HG02870 (cell line): ENCODE results near the gene FRMPD4.
A peak's percentile ranks its signal among the peaks of the same experiment; 100 is the strongest.
"Not testable (repeated sequence)": the region's sequence is repeated elsewhere in the genome, so short reads cannot be mapped to it uniquely, and the experiment has no call there.

Experiments used
- ATAC-seq: cut with Tn5 transposase; IDR thresholded peaks from one replicate; pipeline ENCODE4 v1.9.1; 2021; ENCODE audit warnings: mild to moderate bottlenecking, moderate library complexity; ENCODE audit not compliant: unreplicated experiment

Gene FRMPD4

DNA sequence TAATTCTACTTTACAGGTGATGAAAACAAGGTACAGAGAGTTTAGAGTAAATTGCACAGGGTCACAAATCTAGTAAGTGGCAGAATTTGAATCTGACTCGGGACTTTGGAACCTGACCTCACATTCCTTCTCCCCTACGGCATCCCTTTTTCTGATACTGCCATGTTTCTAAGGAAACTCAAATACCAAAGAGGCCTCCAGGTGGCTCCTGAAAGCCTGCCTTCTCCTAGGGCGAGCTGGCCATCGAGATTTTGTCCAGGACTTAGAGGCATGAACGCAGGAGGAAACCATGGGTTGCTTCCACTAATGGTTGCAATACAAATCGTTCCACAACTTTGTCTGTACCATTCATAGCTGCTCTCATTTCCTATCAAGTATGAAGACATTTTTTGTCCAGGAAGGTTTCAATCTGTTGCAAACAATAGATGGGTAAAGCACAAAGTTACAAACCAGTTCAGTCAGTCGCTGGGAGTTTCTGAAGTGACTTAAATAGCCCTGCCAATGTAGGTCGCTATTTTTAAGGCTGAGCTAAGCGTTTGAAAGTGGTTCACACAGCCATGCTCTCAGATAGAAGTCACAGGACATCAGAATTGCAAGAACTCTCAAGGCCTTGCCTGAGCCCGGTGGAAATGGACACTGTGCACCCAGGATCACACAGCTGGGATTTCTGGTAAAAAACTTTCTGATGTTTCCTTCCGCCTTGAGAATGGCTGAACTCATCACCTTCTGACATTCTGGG lies 356.3 kb downstream of the FRMPD4 start:
- no peak for ATAC-seq

DNA sequence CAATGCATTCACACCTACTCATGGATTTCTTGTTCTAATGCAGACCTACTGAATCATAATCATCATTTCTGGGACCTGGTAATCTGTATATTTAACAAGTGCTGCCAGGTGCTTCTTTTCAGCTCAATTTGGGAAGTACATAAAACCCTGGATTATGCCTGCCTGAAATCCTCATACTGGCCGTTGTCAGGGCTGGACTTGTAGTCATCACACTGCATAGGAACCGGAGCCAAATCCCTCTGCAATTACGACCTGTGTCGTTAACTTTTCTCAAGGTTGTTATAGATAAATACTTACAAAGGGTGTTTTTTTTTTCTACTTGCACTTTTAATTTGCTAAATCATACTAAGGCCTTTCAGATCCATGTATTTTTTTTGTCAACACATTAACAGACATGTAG lies 358.1 kb downstream of the FRMPD4 start:
- no peak for ATAC-seq

DNA sequence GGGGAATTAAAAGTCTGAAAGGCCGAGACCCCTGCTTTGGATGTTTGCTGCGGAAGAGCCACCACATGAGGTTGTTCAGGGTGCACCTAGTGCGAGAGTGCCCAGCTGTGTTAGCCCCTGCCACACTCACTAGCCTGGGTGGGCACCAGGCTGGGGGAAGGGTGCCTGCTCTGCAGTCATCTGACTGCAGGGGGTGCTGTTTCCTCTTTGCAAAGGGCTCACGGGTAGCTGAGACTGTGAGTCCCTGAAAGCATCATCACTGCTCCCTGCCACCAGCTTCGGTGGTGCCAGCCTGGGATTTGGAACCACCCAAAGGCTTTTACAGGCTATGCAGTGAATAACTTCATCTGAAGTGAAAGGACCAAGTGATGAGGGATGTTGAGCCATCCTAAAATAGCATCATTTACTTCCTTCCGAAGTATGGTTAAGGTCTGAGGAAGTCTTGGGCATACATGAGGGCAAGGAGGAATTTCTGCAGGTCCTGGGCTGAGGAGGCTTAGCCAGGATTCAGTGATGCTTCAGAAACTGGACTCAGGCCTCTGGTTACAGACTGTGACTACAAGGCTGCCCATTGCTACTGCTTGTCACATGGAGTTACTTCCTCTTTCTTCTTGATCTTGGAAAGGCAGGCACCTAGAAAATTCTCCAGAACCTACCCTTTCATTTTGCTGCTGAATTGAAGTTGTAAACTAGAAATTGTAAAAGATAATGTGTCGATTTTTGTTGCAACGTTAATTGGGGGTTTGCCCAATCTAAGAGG lies 359.7 kb downstream of the FRMPD4 start:
- no peak for ATAC-seq

DNA sequence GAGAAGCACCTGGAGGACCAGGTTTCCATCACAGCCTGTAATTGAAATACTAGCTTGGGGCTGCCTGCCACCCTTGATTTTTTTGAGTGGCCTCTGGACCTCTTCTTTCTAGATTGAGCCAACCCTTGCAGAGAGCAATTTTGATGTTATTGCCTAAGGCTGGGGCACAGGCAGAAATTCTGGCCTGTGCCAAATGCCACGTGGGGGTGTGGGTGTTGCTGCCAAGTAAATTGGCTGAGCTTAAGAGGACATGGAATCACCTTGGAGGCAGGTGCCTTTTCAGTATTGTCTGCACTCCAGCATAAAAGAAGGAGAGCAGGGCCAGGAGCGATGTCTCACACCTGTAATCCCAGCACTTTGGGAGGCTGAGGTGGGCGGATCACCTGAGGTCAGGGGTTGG lies 366.9 kb downstream of the FRMPD4 start:
- ATAC-seq: no peak

DNA sequence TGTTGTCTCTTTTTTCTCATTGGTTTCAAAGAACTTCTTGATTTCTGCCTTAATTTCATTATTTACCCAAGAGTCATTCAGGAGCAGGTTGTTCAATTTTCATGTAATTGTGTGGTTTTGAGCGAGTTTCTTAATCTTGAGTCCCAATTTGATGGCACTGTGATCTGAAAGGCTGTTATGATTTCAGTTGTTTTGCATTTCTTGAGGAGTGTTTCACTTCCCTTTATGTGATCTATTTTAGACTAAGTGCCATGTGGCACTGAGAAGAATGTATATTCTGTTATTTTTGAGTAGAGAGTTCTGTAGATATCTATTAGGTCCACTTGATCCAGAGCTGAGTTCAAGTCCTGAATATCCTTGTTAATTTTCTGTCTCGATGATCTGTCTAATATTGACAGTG lies 377.1 kb downstream of the FRMPD4 start:
- peak; percentile 73 for ATAC-seq

DNA sequence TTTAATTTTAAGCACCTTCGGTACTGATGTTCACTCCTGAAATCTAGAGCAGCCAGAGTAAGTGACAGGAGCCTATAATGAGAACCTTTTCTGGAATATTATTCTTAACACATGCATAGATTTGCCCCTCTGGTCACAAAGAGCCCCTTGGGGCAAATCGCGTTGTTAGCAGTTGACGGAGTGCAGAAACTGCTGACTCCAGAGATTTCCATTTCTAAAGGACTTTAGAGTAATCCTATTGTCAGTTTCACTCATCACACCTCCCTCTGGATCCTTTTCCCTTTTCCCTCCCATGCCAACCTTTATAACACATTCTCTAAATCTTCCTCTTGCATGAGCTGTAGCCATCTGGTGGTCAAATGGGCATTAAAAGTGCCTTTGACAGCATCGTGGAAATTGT lies 388.0 kb downstream of the FRMPD4 start:
- no peak for ATAC-seq

DNA sequence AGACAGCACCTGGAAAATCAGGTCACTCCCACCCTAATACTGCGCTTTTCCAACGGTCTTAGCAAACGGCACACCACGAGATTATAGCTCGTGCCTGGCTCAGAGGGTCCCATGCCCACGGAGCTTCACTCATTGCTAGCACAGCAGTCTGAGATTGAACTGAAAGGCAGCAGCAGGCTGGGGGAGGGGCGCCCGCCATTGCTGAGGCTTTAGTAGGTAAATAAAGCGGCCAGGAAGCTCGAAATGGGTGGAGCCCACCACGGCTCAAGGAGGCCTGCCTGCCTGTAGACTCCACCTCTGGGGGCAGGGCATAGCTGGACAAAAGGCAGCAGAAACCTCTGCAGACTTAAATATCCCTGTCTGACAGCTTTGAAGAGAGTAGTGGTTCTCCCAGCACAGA lies 399.8 kb downstream of the FRMPD4 start:
- not testable (repeated sequence) for ATAC-seq

DNA sequence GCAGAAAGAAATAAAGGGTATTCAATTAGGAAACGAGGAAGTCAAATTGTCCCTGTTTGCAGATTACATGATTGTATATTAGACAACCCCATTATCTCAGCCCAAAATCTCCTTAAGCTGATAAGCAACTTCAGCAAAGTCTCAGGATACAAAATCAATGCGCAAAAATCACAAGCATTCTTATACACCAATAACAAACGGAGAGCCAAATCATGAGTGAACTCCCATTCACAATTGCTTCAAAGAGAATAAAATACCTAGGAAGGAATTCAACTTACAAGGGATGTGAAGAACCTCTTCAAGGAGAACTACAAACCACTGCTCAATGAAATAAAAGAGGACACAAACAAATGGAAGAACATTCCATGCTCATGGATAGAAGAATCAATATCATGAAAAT lies 404.0 kb downstream of the FRMPD4 start:
- ATAC-seq: not testable (repeated sequence)

DNA sequence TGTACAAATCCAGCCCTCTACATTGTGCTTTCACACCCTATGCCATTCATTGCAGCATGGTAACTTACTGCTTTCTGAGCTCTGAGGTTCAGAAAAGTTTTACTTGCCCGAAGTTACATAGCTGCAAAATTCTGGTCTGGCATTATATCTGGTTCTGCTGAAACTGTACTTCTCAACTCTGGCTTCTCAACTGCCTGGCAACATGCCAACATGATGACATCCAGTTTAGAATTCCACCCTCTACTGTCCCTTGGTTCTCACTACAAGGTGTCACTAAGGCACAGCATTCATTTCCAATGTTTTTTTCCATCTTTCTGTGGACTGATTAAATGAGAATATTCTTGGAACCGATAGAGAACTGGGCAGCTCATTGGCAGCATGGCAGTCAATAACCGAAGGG lies 410.1 kb downstream of the FRMPD4 start:
- no peak for ATAC-seq

DNA sequence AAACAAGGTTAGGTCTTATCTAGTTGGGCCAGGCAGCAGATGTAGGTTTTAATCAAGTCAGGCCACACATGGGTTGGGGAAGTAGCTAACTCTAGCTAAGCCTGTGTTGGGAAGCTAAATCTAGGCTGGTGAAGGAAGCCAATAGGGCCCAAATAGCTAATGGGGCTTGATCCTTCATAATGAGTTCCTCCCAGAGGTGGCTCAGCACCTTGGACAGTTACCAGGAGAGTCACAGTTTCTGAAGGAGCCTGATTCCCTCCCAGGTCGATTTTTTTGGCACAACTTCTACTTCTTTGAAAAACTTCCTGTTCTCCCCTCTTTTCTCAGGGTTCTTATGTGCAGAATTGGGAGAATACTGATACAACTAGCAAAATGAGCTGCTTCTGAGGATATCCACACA lies 410.5 kb downstream of the FRMPD4 start:
- ATAC-seq: no peak

DNA sequence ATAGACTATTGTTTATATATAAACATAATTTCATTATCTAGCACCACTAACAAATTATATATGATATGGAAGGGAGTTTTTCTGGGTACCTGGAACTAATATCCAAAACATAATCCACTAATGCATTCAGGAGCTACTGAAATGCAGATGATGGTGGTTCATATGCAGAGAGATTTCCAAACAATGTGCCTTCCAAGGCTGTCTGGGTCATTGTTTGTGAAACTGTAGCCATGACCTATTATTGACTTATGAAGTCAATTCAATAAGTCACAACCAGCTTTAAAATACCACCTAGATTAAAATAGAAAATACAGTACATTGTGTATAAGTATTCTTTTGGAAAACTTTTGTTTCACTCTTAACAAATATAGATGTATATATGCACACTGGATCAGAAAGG lies 415.9 kb downstream of the FRMPD4 start:
- ATAC-seq: no peak

DNA sequence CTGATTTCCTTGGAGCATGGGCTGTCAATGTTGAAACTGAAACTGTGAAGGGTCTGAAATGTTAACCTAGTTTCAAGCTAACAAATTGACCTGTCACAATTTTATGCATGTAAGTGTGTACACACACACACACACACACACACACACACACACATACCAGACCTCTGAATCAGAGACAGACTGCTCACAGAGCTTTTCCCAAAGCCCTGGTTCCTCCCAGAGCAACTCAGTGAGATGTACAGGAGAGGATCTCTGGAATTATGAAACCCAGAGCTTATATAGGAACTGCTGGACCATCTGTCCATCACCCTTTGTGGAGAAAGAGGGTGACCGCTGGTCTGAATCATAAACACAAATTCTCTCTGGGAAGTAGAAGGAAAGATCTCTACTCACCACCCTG lies 424.8 kb downstream of the FRMPD4 start:
- no peak for ATAC-seq

DNA sequence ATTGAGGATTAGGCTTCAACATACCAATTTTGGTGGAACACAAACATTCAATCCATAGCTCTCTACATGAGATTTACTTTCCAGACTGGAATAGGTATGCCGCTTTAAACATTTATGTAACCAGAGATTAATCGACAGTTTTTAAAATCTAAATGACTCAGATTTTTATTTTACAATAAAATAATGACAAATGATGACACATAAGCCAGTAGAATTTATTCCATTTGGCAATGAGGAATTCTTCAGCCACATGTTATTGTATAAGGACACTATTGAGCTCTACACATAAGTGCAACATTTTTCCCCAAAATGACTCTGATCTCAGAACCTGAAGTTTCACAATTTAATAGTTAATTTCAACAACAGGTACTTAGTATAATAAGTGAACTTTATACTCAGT lies 425.9 kb downstream of the FRMPD4 start:
- no peak for ATAC-seq

DNA sequence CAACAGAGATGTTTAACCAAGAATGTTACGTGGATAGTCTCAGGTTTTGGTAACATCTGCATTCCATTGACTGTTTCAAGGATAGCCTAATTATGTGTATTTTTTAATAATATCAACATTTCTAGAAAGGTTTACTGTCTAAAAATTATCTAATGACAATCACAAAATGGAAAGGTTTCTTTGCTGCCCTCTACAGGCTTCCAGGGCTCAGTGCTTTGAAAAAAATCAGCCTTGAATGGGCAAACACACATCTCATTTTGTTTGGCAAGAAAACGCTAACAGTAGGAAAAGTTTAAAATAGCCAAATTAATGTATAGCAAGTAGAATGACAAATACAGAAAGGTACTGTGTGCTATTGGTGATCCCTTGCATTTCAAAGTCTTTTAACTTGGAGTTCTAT lies 429.6 kb downstream of the FRMPD4 start:
- ATAC-seq: no peak

DNA sequence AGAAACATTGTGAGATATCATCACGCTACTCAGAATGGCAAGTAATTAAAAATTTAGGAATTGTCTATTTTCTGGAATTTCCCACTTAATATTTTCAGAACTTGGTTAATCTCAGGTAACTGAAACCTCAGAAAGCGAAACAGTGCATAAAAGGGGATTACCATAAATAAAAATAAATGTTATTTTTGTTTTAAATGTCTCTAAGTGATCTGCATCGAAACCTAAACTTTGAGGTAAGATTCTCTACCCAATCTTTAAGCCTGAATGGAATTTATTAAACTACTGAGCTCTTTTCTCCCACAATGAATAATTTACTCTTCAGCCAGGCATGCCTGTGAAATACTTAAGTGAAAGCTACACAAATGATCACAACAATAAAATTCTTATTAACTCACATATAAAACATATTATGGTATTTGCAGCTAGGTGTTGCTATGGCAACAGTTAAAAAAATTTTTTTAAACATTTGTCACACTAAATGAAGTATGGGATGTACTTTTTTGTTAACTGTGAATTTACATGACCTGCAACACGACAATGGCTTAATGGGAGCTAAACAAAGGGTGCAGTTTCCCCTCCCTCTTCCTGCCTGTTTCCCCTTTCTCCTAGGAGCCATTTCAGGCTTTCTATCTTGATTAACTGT lies 432.7 kb downstream of the FRMPD4 start:
- no peak for ATAC-seq

DNA sequence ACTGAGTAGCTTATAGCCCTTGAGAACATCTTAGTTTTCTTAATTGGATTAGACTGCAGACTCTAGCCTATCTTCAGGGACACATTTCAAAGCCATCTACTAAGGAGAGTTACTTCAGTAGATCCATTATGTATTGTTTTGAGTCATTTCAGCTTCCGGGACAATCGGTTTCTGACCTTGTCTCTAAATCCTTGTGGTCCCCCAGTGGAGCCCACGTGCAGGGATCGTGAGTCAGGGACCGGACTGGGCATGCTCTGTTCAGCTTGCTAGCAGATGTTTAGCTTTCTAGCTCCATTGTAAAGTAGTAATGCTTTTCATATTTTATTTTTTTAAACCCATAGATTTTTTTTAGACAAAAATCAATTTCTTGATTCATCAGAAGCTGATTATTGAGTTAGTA lies 441.0 kb downstream of the FRMPD4 start:
- ATAC-seq: no peak

DNA sequence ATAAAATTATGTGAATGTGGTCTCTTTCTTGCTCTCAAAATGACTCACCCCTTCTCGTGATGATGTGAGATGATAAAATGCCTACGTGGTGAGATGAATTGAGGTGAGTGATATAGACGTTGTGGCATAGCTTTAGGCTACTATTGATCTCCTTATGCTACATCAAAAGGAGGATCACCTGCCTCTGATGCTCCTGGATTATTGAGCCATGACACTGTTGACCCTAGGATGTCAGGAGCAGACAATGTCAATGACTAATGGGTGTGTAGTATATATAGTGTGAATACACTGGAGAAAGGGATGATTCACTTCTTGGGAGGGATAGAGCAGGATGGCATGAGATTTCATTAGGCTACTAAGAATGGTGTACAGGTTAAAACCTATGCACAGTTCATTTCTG lies 442.3 kb downstream of the FRMPD4 start:
- no peak for ATAC-seq

DNA sequence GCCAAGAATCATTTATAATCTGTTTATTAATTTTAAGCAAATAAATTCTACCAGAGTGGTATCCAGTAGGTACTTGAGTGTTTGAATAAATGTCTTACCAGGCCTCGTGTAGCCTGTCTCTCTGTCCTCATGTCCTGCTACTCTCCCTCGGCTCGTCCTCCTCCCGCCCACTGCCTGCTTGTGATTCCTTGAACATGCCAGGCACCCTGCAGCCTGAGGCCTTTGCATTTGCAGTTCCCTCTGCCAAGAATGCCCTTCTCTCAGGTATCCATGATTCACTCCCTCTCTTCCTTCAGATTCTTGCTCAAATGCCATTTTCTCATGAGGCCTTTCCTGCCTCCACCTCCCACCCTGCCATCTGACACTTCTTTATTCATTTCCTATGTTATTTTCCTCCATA lies 443.3 kb downstream of the FRMPD4 start:
- ATAC-seq: no peak

DNA sequence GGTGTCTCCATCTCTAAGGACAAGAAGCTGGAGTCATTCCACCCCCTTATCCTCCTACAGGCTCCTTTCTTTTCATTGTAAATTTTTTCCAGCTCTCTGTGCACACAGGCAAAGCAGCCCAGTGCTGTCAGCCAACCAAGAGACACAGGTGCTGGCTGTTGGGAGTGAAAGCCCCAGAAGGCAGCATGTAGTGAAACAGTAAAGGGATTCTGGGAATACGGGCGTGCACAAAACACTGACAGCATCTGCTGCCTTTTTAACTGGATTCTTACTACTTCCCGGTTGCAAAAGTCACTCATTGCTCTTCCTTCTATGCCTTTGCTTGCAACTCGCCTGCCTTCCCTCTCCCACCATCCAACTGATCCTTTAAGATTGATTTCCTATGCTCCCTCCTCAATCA lies 444.4 kb downstream of the FRMPD4 start:
- no peak for ATAC-seq

DNA sequence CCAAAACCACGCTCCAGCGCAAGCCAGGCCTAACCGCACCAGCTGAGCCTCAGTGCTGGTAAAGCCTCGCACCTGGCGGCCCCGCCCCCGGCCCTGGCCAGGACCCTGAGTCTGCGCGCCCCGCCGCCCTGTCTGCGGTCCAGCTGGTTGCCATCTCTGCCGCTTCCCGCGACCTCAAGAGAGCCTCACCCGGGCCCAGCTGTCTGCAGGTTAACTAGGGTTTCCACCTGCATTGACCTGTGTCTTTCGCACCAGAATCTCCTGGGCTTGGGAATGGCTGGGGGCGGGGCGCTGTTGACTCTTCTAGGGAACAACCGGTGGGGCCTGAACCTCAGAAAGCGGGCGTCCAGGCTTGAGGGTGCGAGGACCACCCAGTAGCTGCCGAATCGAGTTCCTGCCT lies 445.3 kb downstream of the FRMPD4 start:
- ATAC-seq: no peak

DNA sequence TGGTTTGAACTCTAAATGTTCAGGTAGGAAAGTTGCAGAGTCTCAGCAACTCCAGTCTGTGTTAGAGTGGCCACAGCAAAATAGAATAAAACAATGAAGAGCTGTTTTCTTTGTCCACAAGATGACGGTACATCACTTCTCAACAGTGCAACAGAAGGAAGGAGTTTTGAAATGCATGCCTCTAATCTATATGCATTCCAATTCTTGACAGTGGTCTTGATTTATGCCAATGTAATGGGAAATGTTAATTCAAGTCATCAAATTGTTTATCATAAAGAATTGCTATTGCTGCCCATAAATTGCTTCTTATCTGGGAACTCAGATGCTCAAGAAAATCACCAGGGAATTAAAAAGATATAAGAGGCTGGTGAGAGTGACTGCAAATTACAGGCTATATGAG lies 457.4 kb downstream of the FRMPD4 start:
- no peak for ATAC-seq

DNA sequence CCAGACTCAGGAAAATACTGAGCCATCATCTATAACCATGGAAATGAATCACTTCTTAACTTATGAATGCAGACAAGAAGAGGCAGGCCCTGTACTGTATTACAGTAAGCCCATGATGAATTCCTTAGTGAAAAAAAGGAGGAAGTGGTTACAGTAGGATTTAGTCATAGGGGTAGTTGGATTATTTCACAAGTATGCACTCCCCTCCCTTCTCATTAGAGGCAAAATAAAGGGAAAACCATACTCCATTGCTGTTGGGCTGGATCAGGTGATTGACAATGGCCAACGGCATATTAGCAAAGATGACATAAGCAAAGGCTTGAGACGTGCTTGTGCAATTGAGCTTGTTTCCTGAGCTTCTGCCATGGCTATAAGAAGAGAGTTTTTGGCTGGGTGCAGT lies 471.8 kb downstream of the FRMPD4 start:
- no peak for ATAC-seq
